H1 (cell line): ENCODE data around the gene MALT1. TPM values are rescaled to one million over a fixed set of nuclear protein-coding genes. Genes with fewer than 3 reads are reported as not detected.

Experiments
- CTCF ChIA-PET: fragments of 300-600 bp; sonication (Branson Sonifier 250); formaldehyde crosslinking; loops from one replicate; lab custom pipeline; 2021; ENCODE audit not compliant: partially characterized antibody; lab: Charles Lee
- POLR2A ChIA-PET: fragments of 300-600 bp; sonication (Branson Sonifier 250); formaldehyde crosslinking; loops from one replicate; lab custom pipeline; 2021; ENCODE audit warnings: inconsistent platforms; ENCODE audit not compliant: partially characterized antibody; lab: Charles Lee
- DNase-seq, 2 experiments: peaks; one replicate each; pipeline versions ENCODE4 v3.0.0 to v3.0.0-alpha.2; 2010 to 2022; ENCODE audit warnings: low spot score in 2 of 2, low read depth in 1 of 2, mixed read lengths in 1 of 2
- FAIRE-seq: peaks from 2 replicates; lab custom pipeline; 2011; peaks lifted over from hg19 to GRCh38; lab: Jason Lieb, UNC
- H2AFZ ChIP-seq: 2 replicates; pipeline ENCODE4 v1.8.1; 2012; ENCODE audit warnings: low read length, inconsistent platforms
- H2AK5ac ChIP-seq: 2 replicates; pipeline ENCODE4 v1.6.1; 2013; ENCODE audit warnings: low read depth, low read length
- H2BK120ac ChIP-seq: replicated peaks from 2 replicates; pipeline ENCODE3; 2013; ENCODE audit warnings: low read depth, low read length, inconsistent platforms
- H2BK12ac ChIP-seq: 2 replicates; pipeline ENCODE4 v1.6.1; 2013; ENCODE audit warnings: low read depth, low read length
- H2BK15ac ChIP-seq: 2 replicates; pipeline ENCODE4 v1.6.1; 2013; ENCODE audit warnings: low read length
- H2BK20ac ChIP-seq: 2 replicates; pipeline ENCODE4 v1.6.1; 2013; ENCODE audit warnings: low read length
- H2BK5ac ChIP-seq: 2 replicates; pipeline ENCODE4 v1.6.1; 2013; ENCODE audit warnings: low read depth, low read length
- H3K14ac ChIP-seq: 2 replicates; pipeline ENCODE4 v1.6.1; 2013; ENCODE audit warnings: inconsistent platforms; ENCODE audit not compliant: insufficient read length
- H3K18ac ChIP-seq: 2 replicates; pipeline ENCODE4 v1.6.1; 2013; ENCODE audit warnings: low read length; ENCODE audit errors: extremely low read depth
- H3K23ac ChIP-seq: 2 replicates; pipeline ENCODE4 v1.6.1; 2013; ENCODE audit warnings: inconsistent platforms; ENCODE audit not compliant: insufficient read length
- H3K23me2 ChIP-seq: 2 replicates; pipeline ENCODE4 v1.6.1; 2013; ENCODE audit warnings: low read depth, low read length
- H3K27ac ChIP-seq: 2 replicates; pipeline ENCODE4 v1.6.1; 2011; ENCODE audit warnings: low read depth, low read length, inconsistent platforms
- H3K27me3 ChIP-seq, 4 experiments: replicated peaks in 1 of 4; 1 replicate in 1 of 4; 2 replicates in 3 of 4; pipeline versions ENCODE4 v1.6.1 to v1.8.1; 2011 to 2013; ENCODE audit warnings: low read length in 3 of 4, mild to moderate bottlenecking in 3 of 4, inconsistent platforms in 2 of 4, mixed read lengths in 2 of 4, moderate library complexity in 1 of 4; ENCODE audit not compliant: control insufficient read depth in 3 of 4, insufficient read depth in 3 of 4; ENCODE audit errors: extremely low read depth in 1 of 4
- H3K36me3 ChIP-seq, 4 experiments: 2 replicates each; pipeline versions ENCODE4 v1.6.1 to v1.8.1; 2011 to 2013; ENCODE audit warnings: mild to moderate bottlenecking in 4 of 4, low read length in 3 of 4, moderate library complexity in 2 of 4, control low read depth in 1 of 4, inconsistent platforms in 1 of 4; ENCODE audit not compliant: insufficient read depth in 4 of 4, control insufficient read depth in 2 of 4
- H3K4ac ChIP-seq: replicated peaks from 2 replicates; pipeline ENCODE3; 2013; ENCODE audit warnings: low read length, low read depth, mixed read lengths, inconsistent platforms; ENCODE audit not compliant: insufficient read length
- H3K4me1 ChIP-seq, 4 experiments: replicated peaks in 1 of 4; 1 replicate in 1 of 4; 2 replicates in 3 of 4; pipeline versions ENCODE4 v1.6.1 to v1.8.1; 2011 to 2013; ENCODE audit warnings: low read length in 3 of 4, inconsistent platforms in 2 of 4, mixed read lengths in 1 of 4; ENCODE audit not compliant: insufficient read depth in 4 of 4, control insufficient read depth in 3 of 4
- H3K4me2 ChIP-seq, 2 experiments: 2 replicates each; pipeline versions ENCODE4 v1.6.1 to v1.8.1; 2011 to 2013; ENCODE audit warnings: low read depth in 2 of 2, low read length in 2 of 2, control low read depth in 1 of 2, inconsistent platforms in 1 of 2, mild to moderate bottlenecking in 1 of 2; ENCODE audit not compliant: insufficient read depth in 1 of 2
- H3K4me3 ChIP-seq, 4 experiments: fragments of 200-600, 300-600 bp in 1 of 4; sonication (generic), shearing (Covaris generic), sonication (Bioruptor Twin) in 1 of 4; 2 replicates each; pipeline versions ENCODE4 v1.5.1 to v1.8.1; 2011 to 2016; ENCODE audit warnings: low read length in 4 of 4, low read depth in 3 of 4, control low read depth in 2 of 4, inconsistent platforms in 2 of 4, mild to moderate bottlenecking in 2 of 4, mixed read lengths in 1 of 4, moderate library complexity in 1 of 4; ENCODE audit not compliant: insufficient read depth in 2 of 4; ENCODE audit errors: extremely low read depth in 1 of 4
- H3K56ac ChIP-seq: replicated peaks from 2 replicates; pipeline ENCODE3; 2013; ENCODE audit warnings: low read depth, mild to moderate bottlenecking, mixed read lengths, low read length, inconsistent platforms; ENCODE audit not compliant: insufficient read length
- H3K79me1 ChIP-seq: 2 replicates; pipeline ENCODE4 v1.6.1; 2013; ENCODE audit warnings: low read depth, low read length, control low read depth
- H3K79me2 ChIP-seq, 2 experiments: 2 replicates each; pipeline versions ENCODE4 v1.6.1 to v1.8.1; 2012 to 2013; ENCODE audit warnings: low read length in 2 of 2, mild to moderate bottlenecking in 2 of 2, inconsistent platforms in 1 of 2; ENCODE audit not compliant: insufficient read depth in 2 of 2, control insufficient read depth in 1 of 2
- H3K9ac ChIP-seq, 4 experiments: replicated peaks in 1 of 4; 1 replicate in 1 of 4; 2 replicates in 3 of 4; pipeline versions ENCODE4 v1.6.1 to v1.8.1; 2011 to 2013; ENCODE audit warnings: low read depth in 3 of 4, low read length in 3 of 4, control low read depth in 2 of 4, mild to moderate bottlenecking in 2 of 4, moderate library complexity in 2 of 4, inconsistent platforms in 1 of 4; ENCODE audit errors: extremely low read depth in 1 of 4
- H3K9me3 ChIP-seq, 2 experiments: 2 replicates each; pipeline versions ENCODE4 v1.6.1 to v1.8.1; 2012 to 2013; ENCODE audit warnings: mild to moderate bottlenecking in 2 of 2, moderate library complexity in 2 of 2, control low read depth in 1 of 2, inconsistent platforms in 1 of 2, low read depth in 1 of 2, low read length in 1 of 2, mixed read lengths in 1 of 2; ENCODE audit not compliant: insufficient read depth in 2 of 2
- H4K20me1 ChIP-seq, 2 experiments: replicated peaks in 1 of 2; 2 replicates each; pipeline versions ENCODE3 to v1.8.1; 2011 to 2013; ENCODE audit warnings: inconsistent platforms in 2 of 2, low read length in 2 of 2, mild to moderate bottlenecking in 1 of 2; ENCODE audit not compliant: insufficient read depth in 2 of 2, control insufficient read depth in 1 of 2
- H4K5ac ChIP-seq: 2 replicates; pipeline ENCODE4 v1.6.1; 2013; ENCODE audit warnings: low read length, low read depth, mixed read lengths, inconsistent platforms; ENCODE audit not compliant: insufficient read length
- H4K8ac ChIP-seq: 2 replicates; pipeline ENCODE4 v1.8.0; 2013; ENCODE audit warnings: mild to moderate bottlenecking, moderate library complexity, low read length, inconsistent platforms; ENCODE audit not compliant: insufficient read depth; ENCODE audit errors: extremely low read depth
- H4K91ac ChIP-seq: replicated peaks from 2 replicates; pipeline ENCODE3; 2013; ENCODE audit warnings: low read length, mixed read lengths, inconsistent platforms; ENCODE audit not compliant: insufficient read length
- RAD21 ChIP-seq, 2 experiments: IDR thresholded peaks in 1 of 2; conservative IDR thresholded peaks in 1 of 2; 2 replicates each; pipeline ENCODE4 v1.6.1; 2011; ENCODE audit warnings: low read depth in 2 of 2, low read length in 2 of 2, improper control_type of control experiment in 1 of 2, inconsistent platforms in 1 of 2, mild to moderate bottlenecking in 1 of 2, moderate library complexity in 1 of 2
- SP4 ChIP-seq: IDR thresholded peaks from 2 replicates; pipeline ENCODE4 v1.6.1; 2012; ENCODE audit warnings: low read length, inconsistent platforms
- WGBS, 2 experiments: shearing (Covaris generic) in 1 of 2; methylation state at CpG; one replicate each; pipeline versions ENCODE4 v1.1.6 to v1.1.7; 2013 to 2015; ENCODE audit warnings: low lambda C conversion rate in 2 of 2, mixed read lengths in 2 of 2, inconsistent platforms in 1 of 2, low coverage in 1 of 2, missing lambda C conversion rate in 1 of 2; ENCODE audit not compliant: insufficient replicate concordance in 2 of 2, insufficient coverage in 1 of 2, insufficient read length in 1 of 2; ENCODE audit errors: extremely low coverage in 1 of 2, missing lambda C conversion rate in 1 of 2; 5-methylcytosine and 5-hydroxymethylcytosine counted together
- polyA plus RNA-seq, 7 experiments: library from polyadenylated mRNA; depleted of rRNA in 3 of 7; stranded (reverse) in 5 of 7; unstranded in 2 of 7; fragments of >200 nt in 5 of 7; fragments of 200-250 nt in 2 of 7; gene quantifications; 1 replicate in 5 of 7; 2 replicates in 1 of 7; 4 replicates in 1 of 7; pipeline versions ENCODE4 v1.2.1 to v1.2.3, GENCODE V29; 2011 to 2013; ENCODE audit warnings: missing spikeins in 2 of 7, mixed read lengths in 2 of 7
- total RNA-seq: library from RNA; stranded (reverse); fragmentation: NEBNext Ultra II Directional; extraction: Animal tissue kit (Norgen Biotek cat#: 25700); gene quantifications from 2 replicates; pipeline ENCODE4 v1.2.1, GENCODE V29; 2021

The MALT1 gene
- total and polyA plus RNA-seq, 2 of the 8 experiments (the other 6 are each of a cell fraction or from before 2014, with no cell fraction given), result 10.7 to 25.9 TPM

DNA sequence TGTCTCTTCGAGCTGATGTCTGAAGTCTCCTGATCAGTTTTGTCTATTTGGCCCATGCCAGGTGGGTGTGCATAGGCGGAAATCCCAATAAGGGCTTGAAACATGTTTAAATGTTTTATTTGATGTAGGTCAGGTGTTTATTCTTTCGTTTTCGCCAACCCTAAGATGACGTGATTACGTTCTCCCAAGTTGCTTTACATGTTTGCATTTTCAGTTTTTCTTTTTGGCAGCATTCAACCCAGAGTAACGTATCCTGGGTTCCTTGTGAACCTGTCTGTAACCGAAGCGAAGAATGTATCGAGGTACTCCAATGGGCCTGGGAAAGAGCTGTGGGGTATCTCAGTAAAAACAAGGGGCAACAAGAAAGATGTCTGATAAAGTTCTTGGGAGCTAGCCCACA is 45.4 kb upstream of the MALT1 start:
- FAIRE-seq (no peak), DNase-seq (no peak)
- Histone ChIP-seq H2BK120ac (no peak overlapping the region), H4K8ac (no peak overlapping the region), H3K36me3 (no peaks in the 10 kb centered on the region), H4K20me1 (no peaks in the 10 kb centered on the region), H3K14ac (no peak overlapping the region), H3K79me1 (no peaks in the 10 kb centered on the region), H3K4me2 (no peak overlapping the region), H3K4ac (no peak overlapping the region), H3K4me1 (peaks cover 0 to 9% (median 5%) of the 10 kb centered on the region in 4 experiments; a peak in 4 of 7 replicates), H3K79me2 (no peaks in the 10 kb centered on the region), H2BK5ac (no peak overlapping the region), H3K27me3 (no peaks in the 10 kb centered on the region), H3K9me3 (no peaks in the 10 kb centered on the region), H2BK12ac (no peak overlapping the region), H4K91ac (no peak overlapping the region), H2AFZ (peak overlapping the region; percentile 73; the same call in 1 of the 2 replicates), H4K5ac (no peak overlapping the region), H3K4me3 (no peak overlapping the region), H3K23ac (no peak overlapping the region), H3K56ac (no peak overlapping the region), H2BK20ac (no peak overlapping the region), H2BK15ac (no peak overlapping the region), H3K9ac (no peak overlapping the region), H3K23me2 (no peaks in the 10 kb centered on the region), H3K18ac (0 out of 2 replicates have a peak overlapping the region, but pooled peaks have one; percentile 1), H2AK5ac (no peak overlapping the region), H3K27ac (no peak overlapping the region)
- WGBS, 2 experiments, result 89% methylated on average over 10 of the region's 10 CpGs; no CpG with 5 or more reads in 1 of the 2 experiments
- TF ChIP-seq SP4, result no peak
- TF ChIP-seq RAD21 (IDR thresholded peaks at IDR 0.05 in 1 of 2, conservative IDR thresholded peaks at IDR 0.05 in 1 of 2; ENCODE audit: low read depth in 2 of 2, low read length in 2 of 2), result no peak
- ChIA-PET CTCF (interaction anchor here (0.6 to 0.9 kb wide), 3 partner anchors 96 to 144 kb away, joined by 3 read pairs; no protein-coding TSS in a partner anchor), POLR2A (no interaction called here)
